ENCODE measurements around the gene HMX3.

Gene HMX3

DNA sequence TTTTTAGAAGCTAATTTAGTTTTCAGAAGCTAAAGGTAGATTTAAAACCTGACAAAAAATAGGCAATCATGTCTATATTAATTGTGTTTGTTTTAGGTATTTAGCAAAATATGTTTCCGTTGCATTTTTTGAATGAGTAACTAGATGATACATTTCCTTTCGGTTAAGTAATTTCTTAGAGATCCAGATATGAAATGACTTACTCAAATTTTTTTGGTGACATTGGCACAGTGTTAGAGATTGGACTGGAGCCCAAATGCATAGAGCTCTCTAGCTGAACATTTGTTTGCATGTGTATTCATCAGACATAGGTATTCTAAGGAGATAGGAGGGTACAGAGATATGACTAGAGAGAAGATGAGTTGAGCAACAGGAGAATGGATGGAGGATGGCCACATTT lies 20.3 kb downstream of the HMX3 start:
- H3K36me3 ChIP-seq (ENCODE audit: low read depth), result peaks cover 63% of the 10 kb centered on the region
- no peak for TF ChIP-seq CTCF (IDR thresholded peaks at IDR 0.05; ENCODE audit: poor library complexity, severe bottlenecking)
- no peaks in the 10 kb centered on the region for H3K9me3 ChIP-seq (ENCODE audit: severe bottlenecking)
- DNase-seq (ENCODE audit: low spot score) (no peak), ATAC-seq (ENCODE audit: low read depth) (no peak)
- peaks cover 16% of the 10 kb centered on the region for H3K27me3 ChIP-seq (ENCODE audit: insufficient read depth, poor library complexity, severe bottlenecking)
- peaks cover 38% of the 10 kb centered on the region for H3K4me1 ChIP-seq (ENCODE audit: insufficient read depth, poor library complexity, severe bottlenecking)
- H3K4me3 ChIP-seq (ENCODE audit: severe bottlenecking), result peak overlapping the region; percentile 90
- H3K27ac ChIP-seq (ENCODE audit: poor library complexity, severe bottlenecking), result peak overlapping the region; percentile 79

- H3K27me3 ChIP-seq (ENCODE audit: insufficient read depth, poor library complexity, severe bottlenecking), result peaks cover 5% of the 10 kb centered on the region
- H3K27ac ChIP-seq (ENCODE audit: poor library complexity, severe bottlenecking), result peak overlapping the region; percentile 79
- TF ChIP-seq CTCF (IDR thresholded peaks at IDR 0.05; ENCODE audit: poor library complexity, severe bottlenecking), result no peak
- H3K9me3 ChIP-seq (ENCODE audit: severe bottlenecking), result no peaks in the 10 kb centered on the region
- ATAC-seq (ENCODE audit: low read depth), result peak; percentile 40
- H3K4me3 ChIP-seq (ENCODE audit: severe bottlenecking), result no peak overlapping the region
- H3K4me1 ChIP-seq (ENCODE audit: insufficient read depth, poor library complexity, severe bottlenecking), result peaks cover 38% of the 10 kb centered on the region
- peaks cover 74% of the 10 kb centered on the region for H3K36me3 ChIP-seq (ENCODE audit: low read depth)
- no peak for DNase-seq (ENCODE audit: low spot score)
Observed at GRCh38 chr10:123157210-123157609, 21.4 kb downstream of the HMX3 start.

DNA sequence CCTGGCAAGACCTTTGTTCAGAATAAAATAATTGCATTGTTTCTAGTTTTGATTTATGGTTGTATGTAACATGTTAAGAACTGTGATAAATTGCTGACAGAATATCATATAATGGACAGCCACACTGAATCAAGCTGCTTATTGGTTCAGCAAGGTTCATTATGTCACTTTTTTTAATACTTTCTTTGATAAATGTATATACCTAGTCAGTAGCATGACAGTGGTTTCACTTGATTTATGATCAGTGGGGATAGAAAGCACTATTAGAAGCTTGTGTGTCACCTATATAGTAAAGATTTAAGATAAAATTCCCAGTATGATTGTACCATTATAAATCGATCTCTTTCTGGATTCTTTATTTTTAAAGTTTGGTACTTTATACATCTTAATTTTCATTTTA lies 22.9 kb downstream of the HMX3 start:
- TF ChIP-seq CTCF (IDR thresholded peaks at IDR 0.05; ENCODE audit: poor library complexity, severe bottlenecking), result no peak
- Histone ChIP-seq H3K27me3 (ENCODE audit: insufficient read depth, poor library complexity, severe bottlenecking) (no peaks in the 10 kb centered on the region), H3K27ac (ENCODE audit: poor library complexity, severe bottlenecking) (no peak overlapping the region), H3K4me1 (ENCODE audit: insufficient read depth, poor library complexity, severe bottlenecking) (peaks cover 38% of the 10 kb centered on the region), H3K36me3 (ENCODE audit: low read depth) (peaks cover 89% of the 10 kb centered on the region), H3K4me3 (ENCODE audit: severe bottlenecking) (no peak overlapping the region), H3K9me3 (ENCODE audit: severe bottlenecking) (no peaks in the 10 kb centered on the region)
- DNase-seq (ENCODE audit: low spot score), result no peak
- ATAC-seq (ENCODE audit: low read depth), result no peak

DNA sequence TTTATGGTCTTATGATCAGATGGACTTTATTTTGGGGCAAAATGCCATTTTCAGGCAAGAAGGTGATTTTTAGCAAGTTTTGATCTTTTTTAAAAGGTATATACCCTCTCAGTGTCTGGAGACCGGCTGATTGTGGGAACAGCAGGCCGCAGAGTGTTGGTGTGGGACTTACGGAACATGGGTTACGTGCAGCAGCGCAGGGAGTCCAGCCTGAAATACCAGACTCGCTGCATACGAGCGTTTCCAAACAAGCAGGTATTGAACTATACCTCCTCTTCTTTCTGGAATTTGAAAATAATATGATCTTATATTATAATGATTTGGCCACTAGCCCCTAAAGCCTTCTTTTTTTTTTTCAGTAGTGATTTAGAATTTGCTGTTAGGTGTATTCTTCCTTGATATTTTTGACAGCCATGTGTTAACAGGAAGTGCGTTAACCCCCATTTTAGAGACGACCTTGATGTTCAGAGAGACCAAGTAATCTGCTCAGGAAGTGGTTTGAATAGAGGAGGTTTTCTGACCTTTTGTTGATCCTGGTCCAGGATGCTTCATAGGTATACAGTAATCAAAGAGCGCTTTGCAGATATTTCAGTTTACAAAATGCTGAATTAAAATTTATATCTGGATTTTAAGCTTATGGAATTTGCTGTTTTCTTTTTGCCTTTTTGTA lies 24.7 kb downstream of the HMX3 start:
- peaks cover 100% of the 10 kb centered on the region for H3K36me3 ChIP-seq (ENCODE audit: low read depth)
- H3K4me1 ChIP-seq (ENCODE audit: insufficient read depth, poor library complexity, severe bottlenecking), result peaks cover 38% of the 10 kb centered on the region
- no peak for DNase-seq (ENCODE audit: low spot score)
- no peak overlapping the region for H3K27ac ChIP-seq (ENCODE audit: poor library complexity, severe bottlenecking)
- no peak for TF ChIP-seq CTCF (IDR thresholded peaks at IDR 0.05; ENCODE audit: poor library complexity, severe bottlenecking)
- H3K9me3 ChIP-seq (ENCODE audit: severe bottlenecking), result no peaks in the 10 kb centered on the region
- H3K4me3 ChIP-seq (ENCODE audit: severe bottlenecking), result no peak overlapping the region
- ATAC-seq (ENCODE audit: low read depth), result no peak
- no peaks in the 10 kb centered on the region for H3K27me3 ChIP-seq (ENCODE audit: insufficient read depth, poor library complexity, severe bottlenecking)

- Histone ChIP-seq H3K4me1 (ENCODE audit: insufficient read depth, poor library complexity, severe bottlenecking) (peaks cover 2% of the 10 kb centered on the region), H3K36me3 (ENCODE audit: low read depth) (peaks cover 95% of the 10 kb centered on the region)
Observed at GRCh38 chr10:123164319-123164718, 28.5 kb downstream of the HMX3 start.

More at GRCh38 chr10:123164319-123164718, 28.5 kb downstream of the HMX3 start:
- DNase-seq (ENCODE audit: low spot score), result no peak
- no peak for ATAC-seq (ENCODE audit: low read depth)
- Histone ChIP-seq H3K27me3 (ENCODE audit: insufficient read depth, poor library complexity, severe bottlenecking) (no peaks in the 10 kb centered on the region), H3K9me3 (ENCODE audit: severe bottlenecking) (no peaks in the 10 kb centered on the region), H3K27ac (ENCODE audit: poor library complexity, severe bottlenecking) (no peak overlapping the region), H3K4me3 (ENCODE audit: severe bottlenecking) (no peak overlapping the region)
- no peak for TF ChIP-seq CTCF (IDR thresholded peaks at IDR 0.05; ENCODE audit: poor library complexity, severe bottlenecking)

Data from RWPE2 (cell line).